Measurements from ENCODE around the gene APH1B.

The APH1B gene

DNA sequence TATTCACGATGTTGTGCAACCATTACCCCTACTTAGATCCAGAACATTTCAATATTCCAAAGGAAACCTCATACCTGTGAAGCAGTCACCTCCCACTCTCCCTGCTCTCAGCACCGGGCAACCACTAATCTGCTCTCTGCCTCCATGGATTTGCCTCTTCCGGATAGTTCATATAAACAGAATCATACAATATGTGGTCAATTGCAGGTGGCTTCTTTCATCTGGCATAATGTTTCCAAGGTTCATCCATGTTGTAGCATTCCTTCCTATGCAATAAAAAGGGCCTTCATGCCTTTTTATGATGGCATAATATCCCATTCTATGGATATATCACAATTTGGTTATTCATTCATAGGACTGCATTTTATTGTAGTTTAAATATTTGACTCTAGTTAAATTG, 80.3 kb downstream of the APH1B start:
- DNase-seq, result no peak

DNA sequence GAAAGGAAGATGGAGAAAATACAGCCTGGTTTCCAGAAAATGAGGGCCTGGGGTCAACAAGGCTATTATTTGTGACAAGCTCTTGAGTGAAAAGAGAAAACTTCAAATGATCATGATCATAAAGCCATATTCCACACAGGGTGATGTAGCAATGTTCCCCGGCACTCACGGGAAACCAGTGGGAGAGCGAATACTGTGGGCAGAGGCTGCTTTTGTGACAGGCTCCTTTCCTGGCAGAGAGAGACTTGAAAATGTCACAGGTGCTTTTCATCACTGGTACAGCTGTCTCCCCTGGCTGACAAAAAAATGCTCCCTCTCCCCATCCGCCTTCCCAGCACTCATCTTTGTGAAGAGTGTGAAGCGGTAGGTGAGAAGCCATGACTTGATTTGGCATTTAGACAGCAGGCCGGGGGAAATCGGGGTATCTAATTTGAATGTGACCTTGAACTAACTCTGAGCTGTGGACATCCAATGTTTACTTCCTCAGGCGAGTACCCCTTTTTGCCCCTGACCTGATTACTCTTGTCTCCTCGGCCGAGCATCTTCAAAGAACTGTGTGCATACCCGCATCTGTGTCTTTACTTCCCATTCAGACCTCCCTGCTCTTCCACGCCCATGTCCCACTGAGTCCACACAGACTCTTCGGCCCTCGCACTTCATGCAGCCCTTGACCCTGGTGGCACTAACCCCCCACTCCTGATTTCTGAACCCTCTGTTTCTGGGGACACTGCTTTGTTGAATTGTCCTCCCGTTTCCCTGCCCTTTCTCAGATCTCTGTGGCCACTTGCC, 81.0 kb downstream of the APH1B start:
- no peak for DNase-seq

Data from activated CD8-positive, alpha-beta memory T cell treated with anti-CD3 and anti-CD28 coated beads, Interleukin-2, amount 50 U/mL, for 48 hours (primary cell).